ENCODE data around the gene TLX3.
"Not testable (repeated sequence)": the region's sequence is repeated elsewhere in the genome, so short reads cannot be mapped to it uniquely, and the experiment has no call there.

Gene TLX3

DNA sequence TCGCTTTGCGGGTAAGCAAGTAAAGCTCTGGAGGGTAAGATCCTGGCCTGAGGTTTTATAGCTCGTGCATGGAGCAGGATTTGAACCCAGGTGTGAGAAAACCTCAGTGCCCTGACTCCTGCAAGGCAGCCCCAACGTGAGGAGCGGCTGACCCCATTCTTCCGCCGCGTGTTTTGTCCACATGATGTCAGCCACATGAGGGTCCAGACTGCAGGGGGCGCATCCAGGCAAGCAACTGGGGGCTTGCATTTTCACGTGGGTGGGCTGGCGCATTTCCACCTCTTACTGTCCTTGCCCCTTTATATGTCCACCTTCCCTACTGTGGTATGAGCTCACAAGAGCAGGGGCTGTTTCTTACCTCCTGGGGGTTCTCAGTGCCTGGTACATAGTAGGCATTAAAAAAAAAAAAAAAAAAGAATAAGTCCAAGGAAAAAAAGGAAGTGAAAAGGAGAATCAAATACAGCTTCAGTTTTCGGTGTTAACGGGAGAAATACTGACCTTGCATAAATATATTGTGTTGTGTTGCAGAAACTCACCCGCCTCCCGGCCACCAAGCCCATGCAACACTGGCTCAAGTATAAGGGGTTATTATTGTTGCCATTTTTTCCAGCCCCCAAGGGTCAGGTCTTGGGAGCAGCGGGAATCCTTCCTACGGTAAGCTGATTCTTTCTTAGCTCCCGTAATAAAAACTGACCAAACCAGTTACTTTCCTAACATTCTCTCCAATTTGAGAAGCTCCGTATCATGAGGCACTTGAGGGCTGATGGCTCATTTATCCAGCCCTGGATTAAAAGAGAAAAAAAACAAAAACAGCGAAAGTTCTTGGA is 15.0 kb downstream of the TLX3 start:
- DNase-seq (ENCODE audit: low spot score): no peak

DNA sequence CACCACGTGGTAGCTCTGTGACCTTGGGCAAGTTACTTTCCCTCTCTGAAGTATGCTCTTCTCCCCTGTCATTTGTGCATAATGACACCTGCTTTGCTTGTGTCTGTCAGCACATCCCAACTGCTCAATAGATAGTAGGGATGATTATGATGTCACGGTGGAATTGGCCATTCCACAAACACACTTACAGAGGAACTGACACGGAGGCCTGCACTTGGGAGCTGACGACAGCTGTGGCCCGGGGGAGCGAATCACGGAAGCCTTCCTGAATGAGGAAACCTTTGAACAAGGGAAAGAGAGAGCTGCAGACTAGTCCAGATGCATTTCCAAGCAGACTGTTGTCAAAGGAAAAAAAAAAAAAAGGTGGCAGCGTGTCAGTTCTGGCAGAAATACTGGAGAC is 21.0 kb downstream of the TLX3 start:
- no peak for DNase-seq (ENCODE audit: low spot score)

DNA sequence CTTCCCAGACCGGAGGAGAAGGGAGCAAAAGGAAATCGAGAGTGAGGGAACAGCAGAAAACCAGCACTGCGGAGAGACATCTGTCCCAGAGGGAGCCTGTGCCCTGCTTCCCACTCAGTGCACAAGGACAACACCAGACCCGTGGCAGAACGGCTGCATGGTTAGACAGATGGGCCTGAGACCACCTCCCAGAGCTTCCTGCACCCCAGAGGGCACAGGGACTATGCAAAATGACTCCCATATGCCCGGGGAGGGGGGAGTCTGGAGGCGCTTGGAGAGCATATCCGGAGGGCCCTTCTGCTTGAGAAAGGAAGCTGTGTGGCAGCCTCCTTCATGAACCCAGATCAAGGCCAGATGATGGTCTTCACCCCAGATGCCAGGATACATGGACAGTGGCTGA is 26.6 kb downstream of the TLX3 start:
- no peak for DNase-seq (ENCODE audit: low spot score)

DNA sequence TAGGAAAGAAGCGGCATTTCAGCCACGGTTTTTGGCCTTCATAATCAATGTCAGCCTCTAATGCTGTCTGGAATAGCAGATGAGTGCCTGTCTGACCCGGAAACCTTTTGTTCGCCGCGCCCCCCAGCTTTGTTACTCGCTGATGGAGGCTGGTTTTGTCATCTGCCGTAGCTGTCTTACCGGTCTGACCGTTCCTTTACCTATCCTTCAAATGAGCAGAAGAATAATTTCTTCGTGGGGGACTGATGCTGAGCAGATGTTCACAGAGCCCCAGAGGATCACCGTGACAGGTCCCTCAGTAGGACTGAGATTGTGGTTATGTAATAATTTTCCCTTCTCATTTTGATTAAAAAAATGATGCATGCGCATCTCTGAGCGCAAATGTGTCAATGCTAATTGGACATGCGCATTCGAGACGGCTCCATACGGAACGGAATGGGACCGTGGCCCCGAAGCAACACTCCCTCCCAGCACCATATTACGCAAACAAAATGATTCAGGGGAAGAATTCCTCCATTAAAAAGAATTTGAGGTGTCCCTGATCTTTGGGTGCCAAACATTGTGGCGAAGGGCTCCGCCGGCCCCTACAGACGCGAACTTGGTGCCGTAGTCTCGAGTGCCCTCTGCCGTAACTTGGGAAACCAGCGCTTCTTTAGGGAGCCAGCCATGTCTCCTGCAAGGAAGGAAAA is 27.6 kb downstream of the TLX3 start:
- no peak for DNase-seq (ENCODE audit: low spot score)

DNA sequence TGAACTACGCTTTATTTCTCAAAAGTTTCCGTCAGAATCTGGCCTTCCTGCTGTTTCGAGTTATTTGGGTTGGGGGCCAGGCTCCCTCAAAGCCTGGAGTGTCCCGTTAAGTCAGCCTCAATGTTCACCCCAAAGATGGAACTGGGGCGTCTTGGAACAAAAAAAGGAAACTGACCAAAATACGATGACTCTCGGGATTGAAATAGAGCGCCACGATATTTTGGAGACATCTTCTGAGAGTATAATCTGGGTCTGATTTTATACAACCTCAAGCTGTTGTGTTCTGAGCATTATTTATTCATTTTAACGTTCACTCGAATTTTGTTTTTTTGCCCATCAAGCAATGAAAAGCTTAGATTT is 28.1 kb downstream of the TLX3 start:
- no peak for DNase-seq (ENCODE audit: low spot score)

DNA sequence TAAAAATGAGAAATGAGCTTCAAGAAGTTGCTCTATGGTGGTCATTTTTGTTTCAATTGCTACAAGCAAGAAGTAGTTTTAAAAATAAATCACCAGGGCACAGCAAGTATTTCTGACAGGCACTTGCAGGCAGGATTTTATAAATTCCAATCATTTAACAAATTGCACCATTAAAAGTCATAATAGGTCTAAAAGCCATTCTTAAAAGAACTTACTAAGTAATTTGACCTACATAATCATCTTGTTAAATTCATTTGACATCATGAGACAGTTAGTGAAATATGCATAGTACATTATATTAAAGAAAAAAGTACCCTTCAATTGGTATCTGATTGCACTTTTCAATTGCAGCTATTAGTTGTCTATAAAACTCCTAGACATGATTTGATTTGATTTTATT is 31.0 kb downstream of the TLX3 start:
- no peak for DNase-seq (ENCODE audit: low spot score)

DNA sequence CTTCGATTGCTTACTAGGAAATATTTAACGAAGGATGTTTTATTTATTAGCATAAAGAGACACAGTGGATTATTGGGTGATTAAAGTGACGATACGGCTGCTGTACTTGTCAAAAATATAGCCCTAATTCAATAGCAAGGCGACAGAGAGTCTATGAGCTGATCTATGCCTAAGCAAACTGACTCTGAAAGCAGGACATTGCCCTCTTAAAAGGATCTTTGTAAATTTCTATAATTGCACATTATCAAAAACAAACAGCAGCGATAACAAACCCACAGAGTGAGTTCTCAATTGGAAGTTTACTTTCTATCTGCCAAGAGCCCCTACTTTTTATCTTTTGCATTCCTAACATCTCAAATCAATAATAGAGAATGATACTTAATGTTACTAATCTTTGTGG is 31.4 kb downstream of the TLX3 start:
- DNase-seq (ENCODE audit: low spot score): no peak

DNA sequence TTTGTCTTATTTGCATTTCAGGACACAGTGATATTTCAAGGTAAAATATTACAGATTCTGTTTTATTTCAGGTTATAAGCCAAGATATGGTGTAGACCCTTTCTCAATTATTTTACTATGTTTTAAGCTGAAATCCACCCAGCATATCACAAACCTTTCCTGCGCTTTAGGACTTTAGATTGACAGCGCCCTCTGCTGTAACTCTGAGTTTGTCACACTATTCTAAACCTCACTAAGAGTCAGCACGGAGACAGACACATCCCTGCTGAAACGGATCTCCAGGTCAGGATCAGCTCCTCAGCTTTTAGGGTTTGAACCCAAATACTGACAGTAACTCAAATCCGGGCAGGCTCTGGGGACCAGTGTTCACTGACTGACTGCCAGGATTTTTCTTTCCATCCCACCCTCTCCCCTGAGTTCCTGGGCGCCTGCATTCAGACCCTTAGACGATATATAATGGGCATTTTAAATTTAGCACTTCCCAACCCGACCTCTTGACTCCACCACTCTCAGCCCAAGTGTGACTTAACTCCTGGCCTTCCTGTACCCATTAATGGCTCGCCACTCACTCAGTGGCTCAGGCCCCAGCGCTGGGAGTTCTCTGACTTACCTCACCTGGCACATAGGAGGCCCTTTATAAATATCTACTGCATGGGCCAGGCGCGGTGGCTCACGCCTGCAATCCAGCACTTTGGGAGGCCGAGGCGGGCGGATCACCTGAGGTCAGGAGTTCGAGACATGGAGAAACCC is 33.5 kb downstream of the TLX3 start:
- no peak for DNase-seq (ENCODE audit: low spot score)

DNA sequence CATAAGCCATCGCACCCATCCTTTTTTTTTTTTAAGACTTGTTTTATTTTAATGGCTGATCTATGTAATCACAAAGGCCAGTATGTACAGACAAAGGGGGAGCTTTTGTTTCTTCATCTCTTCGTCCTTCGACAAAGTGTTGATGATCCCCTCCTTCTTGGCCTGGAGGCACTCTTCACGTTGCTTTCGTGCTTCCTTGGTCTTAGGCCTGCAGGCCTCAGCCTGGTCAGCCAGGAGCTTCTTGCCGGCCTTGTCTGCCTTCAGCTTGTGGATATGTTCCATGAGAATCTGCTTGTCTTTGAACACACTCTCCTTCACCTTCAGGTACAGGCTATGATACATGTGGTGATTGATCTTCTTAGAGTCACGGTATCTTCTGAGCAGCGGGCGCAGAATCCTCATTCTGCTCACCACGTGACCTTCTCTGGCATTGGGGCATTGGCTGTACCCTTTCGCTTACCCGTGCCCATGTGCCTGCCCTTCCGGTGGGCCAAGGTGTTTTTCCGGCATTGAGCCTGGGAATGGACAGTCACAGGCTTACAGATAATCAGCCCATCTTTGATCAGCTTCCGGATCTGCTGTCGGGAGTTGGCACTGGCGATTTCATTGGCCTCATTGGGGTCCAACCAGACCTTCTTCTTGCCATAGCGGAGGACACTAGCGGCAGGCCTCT is 36.0 kb downstream of the TLX3 start:
- no peak for DNase-seq (ENCODE audit: low spot score)

DNA sequence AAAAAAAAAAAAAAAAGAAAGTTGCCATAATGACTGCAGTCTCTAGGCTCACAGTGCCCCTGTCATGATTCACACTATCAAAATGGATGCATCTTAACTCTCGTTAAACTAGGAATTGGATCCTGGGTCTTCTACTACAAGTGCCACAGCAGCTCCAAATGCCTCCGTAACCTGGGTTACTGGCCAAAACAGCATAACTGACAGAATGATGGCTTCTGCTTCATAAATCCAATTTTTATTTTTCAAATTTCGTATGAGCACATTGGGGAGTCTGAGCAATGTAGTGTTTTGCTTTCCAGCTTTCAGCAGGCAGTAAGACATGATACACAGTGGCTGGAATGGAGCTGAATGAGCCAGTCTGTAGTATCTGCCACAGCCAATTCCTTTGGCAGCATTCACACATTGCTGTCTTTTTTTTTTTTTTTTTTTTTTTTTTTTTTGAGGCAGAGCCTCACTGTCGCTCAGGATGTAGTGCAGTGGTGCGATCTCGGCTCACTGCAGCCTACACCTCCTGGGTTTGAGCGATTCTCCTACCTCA is 42.6 kb downstream of the TLX3 start:
- no peak for DNase-seq (ENCODE audit: low spot score)

DNA sequence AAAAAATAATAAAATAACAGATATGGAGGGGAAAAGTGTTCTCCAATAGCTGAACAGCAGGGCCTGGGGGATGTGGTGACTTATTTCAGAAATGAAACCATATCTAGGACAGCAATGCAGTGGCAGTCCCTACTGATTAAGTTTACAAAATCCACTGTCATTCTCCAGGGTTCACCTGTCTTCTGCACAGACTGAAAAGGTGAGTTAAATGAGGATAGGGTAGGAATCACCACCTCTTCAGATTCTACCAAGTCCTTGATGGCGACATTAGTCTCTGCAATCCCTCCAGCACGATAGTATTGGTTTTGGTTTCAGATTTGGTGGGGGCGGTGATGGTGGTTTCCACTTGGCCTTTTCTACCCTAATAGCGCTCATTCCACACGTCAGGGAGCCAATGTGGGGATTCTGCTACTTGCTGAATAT is 46.3 kb downstream of the TLX3 start:
- no peak for DNase-seq (ENCODE audit: low spot score)

DNA sequence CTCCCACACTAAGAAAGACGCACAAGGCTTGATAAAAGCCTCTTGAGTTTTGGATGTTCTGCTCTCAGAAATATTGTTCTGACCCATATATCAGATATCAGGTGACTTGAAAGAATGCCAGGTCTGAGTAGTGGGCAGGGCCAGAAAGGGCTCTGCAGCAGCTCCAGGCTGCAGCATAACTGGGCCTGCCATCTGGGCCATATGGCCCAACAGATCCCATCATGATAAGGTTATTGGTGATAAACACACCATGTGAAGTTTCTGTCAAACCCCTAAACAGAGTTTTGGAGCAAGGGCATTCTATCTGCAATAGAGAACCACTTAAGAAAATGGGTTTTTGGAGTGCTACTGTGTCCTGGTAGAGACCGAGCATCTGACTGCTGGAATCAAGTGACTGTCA is 48.8 kb downstream of the TLX3 start:
- DNase-seq (ENCODE audit: low spot score): no peak

DNA sequence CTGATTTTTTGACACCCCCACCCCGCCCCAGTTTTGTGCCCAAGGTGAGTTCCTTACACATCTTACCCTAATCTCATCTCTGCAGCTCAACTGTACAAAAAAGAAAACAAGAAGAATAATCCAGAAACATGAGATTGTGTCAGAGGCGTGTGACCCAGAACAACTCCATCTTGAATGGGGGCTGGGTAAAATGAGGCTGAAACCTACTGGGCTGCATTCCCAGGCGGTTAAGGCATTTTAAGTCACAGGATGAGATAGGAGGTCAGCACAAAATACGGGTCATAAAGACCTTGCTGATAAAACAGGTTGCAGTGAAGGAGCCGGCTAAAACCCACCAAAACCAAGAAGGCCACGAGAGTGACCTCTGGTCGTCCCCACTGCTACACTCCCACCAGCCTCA is 52.1 kb downstream of the TLX3 start:
- DNase-seq (ENCODE audit: low spot score): not testable (repeated sequence)
